Endothelial cell of umbilical vein (primary cell): ENCODE measurements around the gene HEPH. TPM values are rescaled to one million over a fixed set of nuclear protein-coding genes. Genes with fewer than 3 reads are reported as not detected.
"Not testable (repeated sequence)": the region's sequence is repeated elsewhere in the genome, so short reads cannot be mapped to it uniquely, and the experiment has no call there.

ENCODE experiments used
- BruUV-seq: library from RNA; stranded (reverse); fragments of 400-500 nt; replicated peaks from 2 replicates; lab custom pipeline; 2021; lab: Mats Ljungman, UMichigan
- CTCF ChIA-PET: fragments of 300-600, 350-600 bp; sonication (Branson Sonifier 250); formaldehyde crosslinking; loops from one replicate; lab custom pipeline; 2021; ENCODE audit warnings: antibody characterized with exemption, inconsistent platforms; lab: Charles Lee
- POLR2A ChIA-PET: fragments of 300-600, 350-600 bp; sonication (Branson Sonifier 250); formaldehyde crosslinking; loops from one replicate; lab custom pipeline; 2021; ENCODE audit warnings: antibody characterized with exemption, inconsistent platforms; lab: Charles Lee
- DNase-seq: peaks from one replicate; pipeline ENCODE4 v3.0.0-alpha.2; 2011; ENCODE audit warnings: low read depth, low spot score
- FAIRE-seq: peaks from 2 replicates; lab custom pipeline; 2011; peaks lifted over from hg19 to GRCh38; lab: Jason Lieb, UNC
- H2AFZ ChIP-seq: 2 replicates; pipeline ENCODE4 v1.6.0; 2012; ENCODE audit warnings: low read depth, low read length, control low read depth, inconsistent platforms
- H3K27ac ChIP-seq: 2 replicates; pipeline ENCODE4 v1.5.1; 2011; ENCODE audit warnings: low read depth, mild to moderate bottlenecking, control low read depth, low read length, moderate library complexity; ENCODE audit not compliant: insufficient read depth
- H3K27me3 ChIP-seq, 2 experiments: 2 replicates each; pipeline versions ENCODE4 v1.6.0 to v1.6.1; 2011; ENCODE audit warnings: low read length in 2 of 2, mixed read lengths in 1 of 2; ENCODE audit not compliant: control insufficient read depth in 2 of 2, insufficient read depth in 2 of 2
- H3K36me3 ChIP-seq, 2 experiments: 2 replicates in 1 of 2; 3 replicates in 1 of 2; pipeline ENCODE4 v1.5.1; 2011; ENCODE audit warnings: low read length in 2 of 2, mild to moderate bottlenecking in 1 of 2, moderate library complexity in 1 of 2; ENCODE audit not compliant: control insufficient read depth in 2 of 2, insufficient read depth in 2 of 2; ENCODE audit errors: extremely low read depth in 1 of 2
- H3K4me1 ChIP-seq: 3 replicates; pipeline ENCODE4 v1.5.1; 2011; ENCODE audit warnings: mild to moderate bottlenecking, low read length; ENCODE audit not compliant: control insufficient read depth, insufficient read depth; ENCODE audit errors: extremely low read depth
- H3K4me2 ChIP-seq: 2 replicates; pipeline ENCODE4 v1.6.1; 2011; ENCODE audit warnings: low read length, control low read depth, mixed read lengths; ENCODE audit not compliant: insufficient read depth
- H3K4me3 ChIP-seq, 3 experiments: fragments of 200-600 bp in 1 of 3; sonication (generic), shearing (Covaris generic) in 1 of 3; replicated peaks in 1 of 3; 2 replicates each; pipeline ENCODE4 v1.5.1; 2011 to 2016; ENCODE audit warnings: control low read depth in 3 of 3, low read length in 3 of 3, mild to moderate bottlenecking in 2 of 3, inconsistent platforms in 1 of 3, low read depth in 1 of 3, moderate library complexity in 1 of 3; ENCODE audit not compliant: insufficient read depth in 1 of 3
- H3K79me2 ChIP-seq: 2 replicates; pipeline ENCODE4 v1.6.0; 2012; ENCODE audit warnings: low read length, inconsistent platforms; ENCODE audit not compliant: control insufficient read depth, insufficient read depth
- H3K9ac ChIP-seq: replicated peaks from 2 replicates; pipeline ENCODE3; 2011; ENCODE audit warnings: low read length, control low read depth; ENCODE audit not compliant: insufficient read depth; ENCODE audit errors: extremely low read depth
- H3K9me1 ChIP-seq: replicated peaks from 3 replicates; pipeline ENCODE4 v1.6.0; 2011; ENCODE audit warnings: mild to moderate bottlenecking, low read length; ENCODE audit not compliant: control insufficient read depth, insufficient read depth; ENCODE audit errors: extremely low read depth
- H3K9me3 ChIP-seq: replicated peaks from 2 replicates; pipeline ENCODE4 v1.5.1; 2012; ENCODE audit warnings: low read length, inconsistent platforms; ENCODE audit not compliant: control insufficient read depth, insufficient read depth
- H4K20me1 ChIP-seq: replicated peaks from 2 replicates; pipeline ENCODE3; 2011; ENCODE audit warnings: mild to moderate bottlenecking, low read length; ENCODE audit not compliant: control insufficient read depth, insufficient read depth; ENCODE audit errors: extremely low read depth
- CTCF ChIP-seq, 2 donors: IDR thresholded peaks; 1 replicate in 1 of 2; 2 replicates in 1 of 2; pipeline ENCODE4 v1.5.1; 2011; ENCODE audit warnings: low read length in 2 of 2, mild to moderate bottlenecking in 2 of 2, moderate library complexity in 2 of 2, control low read depth in 1 of 2, inconsistent platforms in 1 of 2, low read depth in 1 of 2; ENCODE audit not compliant: insufficient read depth in 1 of 2; ENCODE audit errors: extremely low read depth in 1 of 2
- FOS ChIP-seq: IDR thresholded peaks from 2 replicates; pipeline ENCODE4 v1.6.1; 2011; ENCODE audit warnings: mild to moderate bottlenecking, low read length, moderate library complexity, borderline replicate concordance; ENCODE audit not compliant: insufficient read depth
- MAX ChIP-seq: IDR thresholded peaks from 2 replicates; pipeline ENCODE4 v1.6.1; 2011; ENCODE audit not compliant: insufficient read depth, insufficient read length
- MYC ChIP-seq: IDR thresholded peaks from one replicate; pipeline ENCODE4 v1.6.1; 2011; ENCODE audit warnings: mild to moderate bottlenecking, low read depth, low read length
- POLR2A ChIP-seq: IDR thresholded peaks from 2 replicates; pipeline ENCODE4 v1.6.1; 2012; ENCODE audit warnings: low read depth, mild to moderate bottlenecking, control low read depth, low read length
- POLR2AphosphoS5 ChIP-seq: IDR thresholded peaks from 2 replicates; pipeline ENCODE4 v1.6.1; 2012; ENCODE audit warnings: low read depth, mild to moderate bottlenecking, control low read depth, low read length, moderate library complexity; ENCODE audit not compliant: insufficient read depth
- dilution Hi-C: fragments of 300-500 bp; cut with MboI; formaldehyde crosslinking; loops from one replicate; pipeline ENCODE4 v1.15.0; 2019; ENCODE audit warnings: low sequenced_read_pairs; ENCODE audit not compliant: extremely low pct_ligation_motif_present
- intact Hi-C: fragments of 100-400 bp; cut with micrococcal nuclease; formaldehyde crosslinking; loops from one replicate; pipeline ENCODE4 v1.10.0; 2022
- polyA plus RNA-seq, 4 experiments: library from polyadenylated mRNA; depleted of rRNA in 3 of 4; stranded (reverse) in 3 of 4; unstranded in 1 of 4; fragments of >200 nt; gene quantifications; 2 replicates each; pipeline versions ENCODE4 v1.2.1 to v1.2.3, GENCODE V29; 2011 to 2012; ENCODE audit warnings: missing spikeins in 1 of 4
- total RNA-seq: library from RNA; stranded (reverse); gene quantifications from 2 replicates; pipeline ENCODE4 v1.2.3, GENCODE V29; 2021

HEPH gene
- total and polyA plus RNA-seq, 2 donors (not counting 3 experiments of a cell fraction or from before 2014, with no cell fraction given) = 0.08 to 0.20 TPM

- intact Hi-C loops = no loop called here
- TF ChIP-seq CTCF (IDR thresholded peaks at IDR 0.05; ENCODE audit: extremely low read depth in 1 of 2, insufficient read depth in 1 of 2, low read depth in 1 of 2, low read length in 2 of 2) = no peak
- no peak for TF ChIP-seq POLR2A
- no peak for TF ChIP-seq MYC
- TF ChIP-seq MAX = no peak
- TF ChIP-seq POLR2AphosphoS5 = no peak
- TF ChIP-seq FOS = no peak
- H3K4me3 ChIP-seq = no peak overlapping the region
- no peaks in the 10 kb centered on the region for H3K9me1 ChIP-seq
- no peaks in the 10 kb centered on the region for H3K9me3 ChIP-seq
- dilution Hi-C loops = no loop called here
- no peaks in the 10 kb centered on the region for H3K79me2 ChIP-seq
- DNase-seq (no peak), FAIRE-seq (no peak)
- no peaks in the 10 kb centered on the region for H3K4me1 ChIP-seq
- ChIA-PET POLR2A (no interaction called here), CTCF (no interaction called here)
- no peak overlapping the region for H3K9ac ChIP-seq
- H2AFZ ChIP-seq = no peak overlapping the region
- H3K27ac ChIP-seq = no peak overlapping the region
- H3K36me3 ChIP-seq = no peaks in the 10 kb centered on the region
- BruUV-seq = no TSS peak
- H4K20me1 ChIP-seq = no peaks in the 10 kb centered on the region
- no peaks in the 10 kb centered on the region for H3K27me3 ChIP-seq
- no peak overlapping the region for H3K4me2 ChIP-seq
Measured at GRCh38 chrX:66233209-66233608, 69.2 kb downstream of the HEPH start.

- H3K9ac ChIP-seq, POLR2A ChIA-PET, H3K9me3 ChIP-seq, H2AFZ ChIP-seq, H3K36me3 ChIP-seq, H3K9me1 ChIP-seq, dilution Hi-C loops, H4K20me1 ChIP-seq, H3K4me2 ChIP-seq, FAIRE-seq, H3K4me1 ChIP-seq, BruUV-seq, DNase-seq, CTCF ChIA-PET, H3K27me3 ChIP-seq, H3K27ac ChIP-seq, H3K79me2 ChIP-seq, H3K4me3 ChIP-seq, intact Hi-C loops: not testable (repeated sequence)
Measured at GRCh38 chrX:66233904-66234303, 69.9 kb downstream of the HEPH start.
